SK-N-SH treated with all-trans-retinoic acid at 6 μM for 48 hours (cell line): ENCODE measurements around the gene ADARB2.

Experiments
- ATAC-seq: fragments of 200-7000 bp; cut with Tn5 transposase; 3 replicates; pipeline ENCODE4 v1.9.1; 2020; ENCODE audit warnings: mild to moderate bottlenecking, moderate library complexity
- ARNTL ChIP-seq: fragments of 450-650 bp; formaldehyde crosslinking; IDR thresholded peaks from 2 replicates; pipeline ENCODE4 v1.5.0; 2020; ENCODE audit warnings: low read depth, mild to moderate bottlenecking, moderate library complexity, borderline replicate concordance
- BACH2 ChIP-seq: fragments of 250-450 bp; sonication (Bioruptor Pico); IDR thresholded peaks from 2 replicates; pipeline ENCODE4 v1.9.0; 2021; ENCODE audit warnings: mild to moderate bottlenecking, borderline replicate concordance
- CSDC2 ChIP-seq: fragments of 250-450 bp; sonication (Bioruptor Pico); IDR thresholded peaks from 2 replicates; pipeline ENCODE4 v1.5.0; 2020; ENCODE audit warnings: mild to moderate bottlenecking, moderate library complexity
- CSRNP3 ChIP-seq: fragments of 250-450 bp; sonication (Bioruptor Pico); IDR thresholded peaks from 2 replicates; pipeline ENCODE4 v1.5.1; 2021; ENCODE audit warnings: mild to moderate bottlenecking, moderate library complexity
- GLIS3 ChIP-seq: fragments of 250-450 bp; sonication (Bioruptor Pico); IDR thresholded peaks from 2 replicates; pipeline ENCODE4 v1.5.0; 2020; ENCODE audit warnings: mild to moderate bottlenecking, moderate library complexity
- ISL1 ChIP-seq: fragments of 250-450 bp; sonication (Bioruptor Pico); IDR thresholded peaks from 2 replicates; pipeline ENCODE4 v2.1.2; 2022; ENCODE audit warnings: mild to moderate bottlenecking, moderate library complexity
- OSR1 ChIP-seq: fragments of 250-450 bp; sonication (Bioruptor Pico); IDR thresholded peaks from 2 replicates; pipeline ENCODE4 v1.8.0; 2022; ENCODE audit warnings: moderate library complexity, mild to moderate bottlenecking, inconsistent platforms
- PATZ1 ChIP-seq: fragments of 250-450 bp; sonication (Bioruptor Pico); IDR thresholded peaks from 2 replicates; pipeline ENCODE4 v1.8.0; 2020; ENCODE audit warnings: mild to moderate bottlenecking, moderate library complexity, borderline replicate concordance
- POU6F1 ChIP-seq: fragments of 250-450 bp; sonication (Bioruptor Pico); IDR thresholded peaks from 2 replicates; pipeline ENCODE4 v1.8.0; 2021; ENCODE audit warnings: low read depth, mild to moderate bottlenecking, moderate library complexity, borderline replicate concordance
- PPARA ChIP-seq: fragments of 250-450 bp; sonication (Bioruptor Pico); IDR thresholded peaks from 2 replicates; pipeline ENCODE4 v1.5.0; 2020; ENCODE audit warnings: mild to moderate bottlenecking, borderline replicate concordance
- RARB ChIP-seq: fragments of 250-450 bp; sonication (Bioruptor Pico); IDR thresholded peaks from 2 replicates; pipeline ENCODE4 v1.8.0; 2021; ENCODE audit warnings: mild to moderate bottlenecking, moderate library complexity
- TCF4 ChIP-seq: fragments of 250-450 bp; sonication (Bioruptor Pico); IDR thresholded peaks from 2 replicates; pipeline ENCODE4 v1.8.0; 2021; ENCODE audit warnings: mild to moderate bottlenecking, moderate library complexity, borderline replicate concordance
- TOX ChIP-seq: fragments of 250-450 bp; sonication (Bioruptor Pico); IDR thresholded peaks from 2 replicates; pipeline ENCODE4 v1.8.0; 2021; ENCODE audit warnings: mild to moderate bottlenecking, moderate library complexity, borderline replicate concordance
- TSHZ2 ChIP-seq: fragments of 250-450 bp; sonication (Bioruptor Pico); IDR thresholded peaks from 2 replicates; pipeline ENCODE4 v1.5.0; 2020; ENCODE audit warnings: mild to moderate bottlenecking, moderate library complexity
- ZC3H10 ChIP-seq: fragments of 250-450 bp; sonication (Bioruptor Pico); IDR thresholded peaks from 2 replicates; pipeline ENCODE4 v1.5.1; 2021; ENCODE audit warnings: mild to moderate bottlenecking, moderate library complexity
- ZFP3 ChIP-seq: fragments of 250-450 bp; sonication (Bioruptor Pico); IDR thresholded peaks from 2 replicates; pipeline ENCODE4 v1.5.0; 2020; ENCODE audit warnings: mild to moderate bottlenecking, moderate library complexity
- ZFP30 ChIP-seq: fragments of 450-650 bp; formaldehyde crosslinking; IDR thresholded peaks from 2 replicates; pipeline ENCODE4 v1.5.0; 2022; ENCODE audit warnings: mild to moderate bottlenecking, moderate library complexity
- ZNF565 ChIP-seq: fragments of 450-650 bp; formaldehyde crosslinking; conservative IDR thresholded peaks from 2 replicates; pipeline ENCODE4 v1.5.0; 2020; ENCODE audit warnings: low read depth, mild to moderate bottlenecking, moderate library complexity
- ZNF70 ChIP-seq: fragments of 450-650 bp; formaldehyde crosslinking; IDR thresholded peaks from 2 replicates; pipeline ENCODE4 v1.5.0; 2020; ENCODE audit warnings: mild to moderate bottlenecking, moderate library complexity
- ZNF8 ChIP-seq: fragments of 450-650 bp; formaldehyde crosslinking; IDR thresholded peaks from 2 replicates; pipeline ENCODE4 v1.5.0; 2020; ENCODE audit warnings: mild to moderate bottlenecking, moderate library complexity

Gene ADARB2

GRCh38 chr10:1685699-1686490 is 51.4 kb downstream of the ADARB2 start (continued):
- TF ChIP-seq TSHZ2 (CRISPR knock-in tag) (no peak), ARNTL (no peak), TOX (no peak), GLIS3 (CRISPR knock-in tag) (no peak), ZNF70 (no peak), RARB (CRISPR knock-in tag) (no peak), CSRNP3 (CRISPR knock-in tag) (no peak)
- TF ChIP-seq, all 23 proteins: peak for 0

GRCh38 chr10:1684991-1685390 is 52.3 kb downstream of the ADARB2 start:
- no peak for TF ChIP-seq TCF4 (CRISPR knock-in tag)
- no peak for TF ChIP-seq ISL1 (CRISPR knock-in tag)
- no peak for TF ChIP-seq CSRNP3 (CRISPR knock-in tag)
- TF ChIP-seq ARNTL: no peak
- no peak for TF ChIP-seq OSR1 (CRISPR knock-in tag)
- no peak for TF ChIP-seq TOX
- TF ChIP-seq ZC3H10 (CRISPR knock-in tag): no peak
- no peak for TF ChIP-seq ZFP3 (CRISPR knock-in tag)
- no peak for TF ChIP-seq BACH2 (CRISPR knock-in tag)
- TF ChIP-seq PPARA (CRISPR knock-in tag): no peak
- TF ChIP-seq CSDC2 (CRISPR knock-in tag): no peak
- TF ChIP-seq TSHZ2 (CRISPR knock-in tag): no peak
- TF ChIP-seq PATZ1 (CRISPR knock-in tag): no peak
- TF ChIP-seq ZNF8: no peak
- ATAC-seq: no peak

GRCh38 chr10:1683649-1684048 is 53.7 kb downstream of the ADARB2 start:
- no peak for ATAC-seq
- TF ChIP-seq RARB (CRISPR knock-in tag) (no peak), POU6F1 (no peak), GLIS3 (CRISPR knock-in tag) (no peak), TSHZ2 (CRISPR knock-in tag) (no peak), ZFP30 (no peak), ZC3H10 (CRISPR knock-in tag) (no peak), PPARA (CRISPR knock-in tag) (no peak), ZFP3 (CRISPR knock-in tag) (no peak), ZNF565 (CRISPR knock-in tag) (no peak)
